OCI-LY7 (cell line): ENCODE measurements around the gene MAPK4.

Source experiments
- CTCF ChIP-seq: fragments of 200-600 bp; sonication (generic); conservative IDR thresholded peaks from 2 replicates; pipeline ENCODE4 v1.5.1; 2014; ENCODE audit warnings: mild to moderate bottlenecking, antibody characterized with exemption, low read length, moderate library complexity, mixed read lengths
- EZH2phosphoT487 ChIP-seq: fragments of 200-600 bp; sonication (generic); IDR thresholded peaks from 2 replicates; pipeline ENCODE4 v1.6.1; 2018; ENCODE audit warnings: low read depth, borderline replicate concordance, mild to moderate bottlenecking, mixed run types, antibody characterized with exemption, low read length, moderate library complexity, mixed read lengths

- TF ChIP-seq CTCF (no peak), EZH2phosphoT487 (no peak)
These were observed 197.5 kb downstream of the MAPK4 start for GRCh38 chr18:50757358-50757757.
